DMS153 (cell line): ENCODE results near the gene AP3D1.
"Not testable (repeated sequence)": the region's sequence is repeated elsewhere in the genome, so short reads cannot be mapped to it uniquely, and the experiment has no call there.

Experiments
- DNase-seq: peaks from one replicate; lab custom pipeline; 2025; lab: John Stamatoyannopoulos, UW

Gene AP3D1

DNA sequence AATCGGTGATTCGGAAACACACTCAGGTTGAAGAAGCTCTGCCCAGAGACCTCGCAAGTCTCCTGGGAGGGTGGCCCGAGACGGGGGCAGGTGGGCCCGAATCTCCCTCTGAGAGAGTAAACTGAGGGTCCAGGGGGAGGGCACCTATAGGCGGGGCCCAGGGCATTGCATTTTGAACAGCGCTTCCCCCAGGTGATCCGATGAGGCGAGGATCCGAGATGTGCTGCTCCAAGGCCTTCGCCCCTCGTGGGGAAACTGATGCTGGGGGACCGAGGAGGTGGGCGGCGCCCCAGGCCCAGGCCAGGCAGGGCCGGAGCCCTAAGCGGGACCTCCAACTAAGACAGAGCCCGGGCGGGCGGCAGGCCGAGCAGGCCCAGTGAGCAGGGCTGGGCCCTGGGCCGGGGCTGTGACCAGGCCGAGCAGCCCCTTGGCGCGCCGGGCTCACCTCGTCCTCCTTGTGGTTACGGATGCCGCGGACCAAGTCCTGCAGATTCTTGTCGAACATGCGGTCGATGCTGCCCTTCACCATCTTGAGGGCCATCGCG lies 500 bp downstream of the AP3D1 start:
- no peak for DNase-seq

DNA sequence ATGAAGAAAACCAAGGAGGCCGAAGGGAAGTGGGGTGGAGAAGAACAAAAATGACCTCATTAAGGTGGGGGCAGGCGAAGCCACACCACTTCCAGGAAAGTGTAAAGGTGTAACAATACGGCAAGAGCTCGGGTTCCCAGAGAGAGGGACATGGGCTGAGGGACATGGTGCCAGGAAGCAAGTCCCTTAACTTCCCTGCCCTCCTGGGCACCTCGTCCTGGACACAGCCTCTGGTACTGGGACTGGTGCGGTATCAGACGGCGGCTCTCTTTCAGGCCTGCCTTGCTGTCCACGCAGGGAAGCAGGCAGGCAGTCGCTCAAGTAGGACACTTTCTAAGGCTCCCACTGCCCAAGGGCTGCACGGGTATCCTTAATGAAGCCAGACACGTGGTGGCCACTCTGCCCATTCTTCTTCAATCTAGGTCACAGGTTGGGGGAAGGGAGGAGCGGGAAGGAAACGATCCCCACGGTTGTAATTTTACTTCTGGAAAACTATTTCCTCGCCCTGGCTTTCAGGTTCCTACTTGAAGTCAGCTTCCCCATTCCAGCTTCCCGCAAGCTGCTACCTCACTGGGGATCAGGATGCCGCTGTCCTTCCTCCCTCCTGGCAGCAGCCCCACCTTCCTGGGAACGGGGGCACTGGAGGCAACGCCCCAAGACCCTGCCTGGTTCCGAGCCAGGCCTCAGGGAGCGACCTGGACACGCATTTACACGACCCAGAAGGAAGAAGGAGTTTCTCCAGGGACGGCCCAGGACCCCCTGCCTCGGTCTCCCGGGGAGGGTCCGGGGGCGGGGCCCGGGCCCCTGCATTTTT lies 1.2 kb downstream of the AP3D1 start:
- no peak for DNase-seq

DNA sequence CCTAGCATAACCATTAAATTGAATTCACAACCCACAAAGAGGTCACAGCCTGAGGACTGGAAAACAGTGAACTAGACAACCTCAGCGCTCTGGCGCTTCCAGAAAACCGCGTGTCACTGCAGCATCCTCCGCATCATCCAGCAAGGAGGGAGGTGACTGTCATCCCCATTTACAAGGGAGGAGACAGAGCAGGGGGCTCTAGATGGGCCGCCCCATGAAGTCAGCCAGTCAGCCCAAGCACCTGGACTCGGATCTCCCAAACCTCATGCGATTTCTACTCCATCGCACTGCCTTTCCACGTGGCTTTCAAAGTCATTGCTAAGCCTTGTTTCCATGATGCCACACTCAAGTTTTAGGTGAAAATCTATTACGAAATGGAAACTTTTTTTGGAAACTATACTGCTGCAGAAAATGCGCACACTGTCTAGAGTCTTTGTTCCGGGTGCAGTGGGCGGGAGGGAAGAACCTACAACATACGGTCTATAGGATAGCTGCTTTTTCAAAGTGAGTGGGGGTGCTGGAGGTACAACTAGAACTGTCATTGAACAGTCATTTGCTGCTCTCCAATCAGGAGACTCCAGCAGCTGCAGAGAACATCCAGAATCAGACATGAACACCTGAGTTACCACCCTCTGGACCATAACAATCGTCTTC lies 2.8 kb downstream of the AP3D1 start:
- no peak for DNase-seq

DNA sequence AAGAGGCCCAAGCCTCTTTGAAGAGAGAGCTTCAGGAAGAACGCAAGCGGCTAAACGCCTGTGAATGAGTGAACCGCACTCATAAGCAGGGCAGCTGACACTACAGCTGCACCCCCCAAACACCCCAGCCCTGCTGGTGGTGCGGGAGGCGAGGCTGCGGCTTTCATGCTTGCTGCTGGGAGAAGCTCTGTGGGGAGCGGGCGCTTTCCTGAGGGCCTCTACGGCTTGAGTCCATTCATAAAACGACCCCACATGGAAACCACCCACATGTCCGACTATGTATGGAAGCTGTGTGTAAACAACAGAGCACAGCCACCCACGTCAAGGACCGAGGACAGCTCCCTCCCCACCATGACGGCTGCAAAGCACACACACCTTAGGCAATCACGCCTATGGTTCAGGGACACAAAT lies 5.5 kb downstream of the AP3D1 start:
- no peak for DNase-seq

DNA sequence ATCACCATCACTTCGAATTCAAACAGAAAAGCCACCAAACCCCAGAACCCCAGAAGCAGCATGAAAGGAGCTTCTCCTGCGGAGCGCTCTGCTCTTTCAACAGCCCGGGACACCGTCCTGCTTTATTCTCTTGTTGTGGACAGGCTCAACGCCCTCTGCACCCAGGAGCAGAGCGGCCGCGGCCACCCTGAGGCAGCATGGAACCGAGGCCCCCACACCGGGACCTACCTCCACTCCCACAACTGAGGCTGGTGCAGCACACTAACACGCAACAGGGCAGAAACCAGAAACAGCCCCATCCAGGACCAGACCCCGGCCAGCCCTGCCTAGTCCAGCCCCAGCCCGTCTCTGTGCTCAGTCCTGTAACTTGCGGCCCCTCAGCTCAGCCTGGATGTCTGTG lies 7.2 kb downstream of the AP3D1 start:
- DNase-seq: no peak

DNA sequence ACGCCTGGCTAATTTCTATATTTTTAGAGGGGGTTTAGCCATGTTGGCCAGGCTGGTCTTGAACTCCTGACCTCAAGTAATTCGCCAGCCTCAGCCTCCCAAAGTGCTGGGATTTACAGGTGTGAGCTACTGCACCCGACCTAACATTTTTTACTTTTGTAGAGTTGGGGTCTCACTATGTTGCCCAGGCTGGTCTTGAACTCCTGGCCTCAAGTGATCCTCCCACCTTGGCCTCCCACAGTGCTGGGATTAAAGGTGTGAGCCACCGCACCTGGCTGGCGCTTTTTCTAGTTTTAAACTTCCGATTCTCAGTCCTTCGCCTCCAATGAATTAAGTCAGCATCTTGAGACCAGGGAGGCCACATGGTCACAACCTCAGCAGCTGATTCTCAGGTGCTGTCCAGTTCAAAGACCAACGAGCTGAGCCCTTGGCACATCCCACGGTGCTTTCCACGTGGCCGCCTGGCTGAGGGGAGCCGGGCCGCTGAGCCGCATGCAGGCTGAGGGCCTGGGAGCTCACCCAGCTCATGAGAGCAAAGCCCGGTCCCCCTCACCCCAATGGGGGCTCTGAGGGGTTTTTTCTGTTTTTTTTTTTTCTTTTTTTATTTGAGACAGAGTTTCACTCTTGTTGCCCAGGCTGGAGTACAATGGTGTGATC lies 9.1 kb downstream of the AP3D1 start:
- no peak for DNase-seq

DNA sequence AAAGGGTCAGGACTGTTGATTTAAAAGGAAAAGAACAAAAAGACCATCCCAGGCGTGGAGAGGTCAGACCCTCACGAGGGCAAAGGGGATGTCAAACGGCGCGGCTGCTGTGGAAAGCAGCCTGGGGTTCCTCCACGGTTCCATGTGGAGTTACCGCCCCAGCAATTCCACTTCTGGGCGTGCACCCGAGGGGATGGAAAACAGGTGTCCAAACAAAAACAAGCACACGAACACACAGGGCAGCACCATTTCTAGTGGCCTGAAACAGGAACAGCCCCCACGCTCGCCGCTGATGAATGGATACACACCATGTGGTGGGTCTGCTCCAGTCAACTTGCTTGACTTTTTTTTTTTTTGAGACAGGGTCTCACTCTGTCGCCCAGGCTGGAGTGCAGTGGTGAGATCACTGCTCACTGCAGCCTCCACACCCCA lies 11.2 kb downstream of the AP3D1 start:
- DNase-seq: no peak

DNA sequence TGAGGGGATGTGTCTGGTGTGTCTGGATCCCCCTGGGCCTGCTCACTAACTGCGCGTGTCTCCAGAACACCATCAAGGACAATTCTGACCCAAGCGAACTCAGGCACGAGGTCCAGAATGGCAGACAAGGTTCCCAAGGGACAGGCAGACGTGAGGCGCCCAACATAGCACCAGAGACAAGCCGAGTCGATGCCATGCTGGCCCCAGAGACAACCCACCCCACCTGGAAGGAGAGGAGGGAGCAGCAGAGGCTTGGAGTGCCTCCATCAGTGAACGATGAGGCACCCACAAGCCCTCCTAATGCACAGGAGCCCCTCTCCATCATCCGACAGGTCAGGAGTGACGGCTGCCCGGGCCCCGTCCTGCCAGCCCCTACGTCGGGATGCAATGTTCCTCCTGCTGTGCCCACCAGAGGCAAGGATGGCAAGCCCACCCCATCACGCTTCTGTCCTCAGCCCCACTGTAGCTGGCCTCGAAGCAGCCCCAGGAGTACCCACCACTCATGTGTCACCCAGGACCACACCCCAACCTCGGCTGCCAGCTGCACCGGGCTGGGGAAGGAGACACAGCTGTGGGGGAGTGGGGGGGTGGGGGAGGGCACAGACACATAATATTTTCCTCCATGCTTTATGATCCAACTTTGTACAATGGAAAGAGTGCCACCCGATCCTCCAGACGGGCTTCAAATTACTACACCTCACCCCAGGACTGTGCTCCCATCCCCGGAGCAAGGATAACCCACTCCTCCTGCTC lies 11.8 kb downstream of the AP3D1 start:
- no peak for DNase-seq

DNA sequence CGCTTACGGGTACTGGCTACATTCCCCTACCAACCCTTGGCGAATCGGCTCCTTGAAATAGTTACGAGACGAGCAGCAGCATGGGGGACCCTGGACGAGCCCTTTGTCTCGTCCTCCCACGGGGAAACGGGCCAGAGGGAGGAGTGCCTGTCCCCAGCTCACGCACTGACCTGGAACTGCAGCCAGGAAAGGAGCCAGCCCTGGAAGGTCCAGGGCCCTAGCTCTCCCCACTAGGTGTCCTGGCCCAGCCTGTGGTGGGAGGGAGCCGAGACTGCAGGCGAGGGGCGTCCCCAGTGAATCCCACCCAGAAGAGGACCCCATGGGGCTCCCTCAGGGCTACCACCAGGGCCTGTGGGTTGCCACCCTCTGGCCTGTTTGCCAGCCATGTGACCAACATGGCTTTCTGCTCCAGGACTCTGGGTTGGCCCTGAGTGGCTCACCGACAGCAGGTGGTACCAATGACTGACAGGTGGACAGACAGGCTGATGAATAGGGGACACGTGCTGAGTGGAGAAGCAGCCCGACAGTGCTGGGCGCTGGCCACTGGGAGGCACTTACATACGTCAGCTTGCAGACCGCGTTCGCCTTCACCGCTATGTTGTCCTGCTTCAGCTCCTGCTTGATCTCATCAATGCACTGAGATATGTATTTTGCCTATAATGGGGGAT lies 13.2 kb downstream of the AP3D1 start:
- DNase-seq: no peak

DNA sequence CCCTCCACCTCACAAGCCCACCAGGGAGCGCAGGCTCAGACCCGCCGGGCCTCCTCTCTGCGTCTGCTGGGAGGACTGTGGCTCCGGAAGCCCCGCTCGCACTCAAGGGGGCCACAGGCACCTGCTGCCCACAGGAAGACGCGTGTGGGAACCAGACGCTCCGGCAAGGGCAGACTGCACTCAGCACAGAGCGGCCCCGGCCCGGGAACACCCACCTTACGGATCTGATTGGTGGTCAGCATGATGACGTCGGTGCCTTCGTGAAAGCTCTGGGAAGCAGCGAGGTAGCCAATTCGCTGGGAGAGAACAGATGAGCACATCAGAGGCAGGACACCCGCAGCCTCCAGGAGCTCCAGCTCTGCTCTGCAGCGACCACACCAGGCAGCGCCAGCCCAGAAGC lies 14.6 kb downstream of the AP3D1 start:
- no peak for DNase-seq

DNA sequence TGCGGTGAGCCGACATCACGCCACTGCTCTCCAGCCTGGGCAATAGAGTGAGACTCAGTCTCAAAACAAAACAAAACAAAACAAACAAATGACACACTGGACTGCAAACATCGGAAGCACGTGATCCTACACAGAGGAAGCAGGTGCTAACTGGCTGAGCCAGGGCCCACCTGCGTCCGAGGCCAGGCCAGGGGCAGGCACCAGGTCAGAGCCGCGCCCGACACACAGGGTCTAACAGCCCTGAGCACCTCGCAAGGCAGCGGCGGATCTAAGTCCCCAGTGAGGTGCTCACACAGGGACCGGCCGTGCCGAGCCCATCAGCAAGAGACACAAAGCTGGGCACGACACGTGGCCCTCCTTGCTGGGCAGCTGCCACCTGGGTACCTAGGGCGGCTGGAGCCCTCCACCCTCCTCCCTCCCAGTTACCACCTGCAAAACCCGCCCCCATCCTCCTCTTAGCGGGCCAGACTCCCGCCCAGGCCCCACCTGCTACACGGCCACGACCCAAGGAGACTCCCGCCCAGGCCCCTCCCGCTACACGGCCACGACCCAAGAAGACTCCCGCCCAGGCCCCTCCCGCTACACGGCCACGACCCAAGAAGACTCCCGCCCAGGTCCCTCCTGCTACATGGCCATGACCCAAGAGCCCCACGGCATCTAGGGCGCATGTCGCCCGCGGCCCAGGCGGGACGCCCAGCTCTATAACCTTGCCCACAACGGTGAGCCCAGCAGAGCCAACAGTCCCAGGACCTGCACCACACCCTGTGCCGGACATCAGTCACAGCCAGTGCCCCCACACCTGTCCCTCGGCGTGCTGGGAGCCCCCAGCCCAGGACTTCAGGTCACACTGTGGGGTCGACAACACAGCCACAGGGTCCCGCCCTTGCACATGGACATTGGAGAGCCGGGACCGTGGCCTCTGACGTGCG lies 15.6 kb downstream of the AP3D1 start:
- no peak for DNase-seq

DNA sequence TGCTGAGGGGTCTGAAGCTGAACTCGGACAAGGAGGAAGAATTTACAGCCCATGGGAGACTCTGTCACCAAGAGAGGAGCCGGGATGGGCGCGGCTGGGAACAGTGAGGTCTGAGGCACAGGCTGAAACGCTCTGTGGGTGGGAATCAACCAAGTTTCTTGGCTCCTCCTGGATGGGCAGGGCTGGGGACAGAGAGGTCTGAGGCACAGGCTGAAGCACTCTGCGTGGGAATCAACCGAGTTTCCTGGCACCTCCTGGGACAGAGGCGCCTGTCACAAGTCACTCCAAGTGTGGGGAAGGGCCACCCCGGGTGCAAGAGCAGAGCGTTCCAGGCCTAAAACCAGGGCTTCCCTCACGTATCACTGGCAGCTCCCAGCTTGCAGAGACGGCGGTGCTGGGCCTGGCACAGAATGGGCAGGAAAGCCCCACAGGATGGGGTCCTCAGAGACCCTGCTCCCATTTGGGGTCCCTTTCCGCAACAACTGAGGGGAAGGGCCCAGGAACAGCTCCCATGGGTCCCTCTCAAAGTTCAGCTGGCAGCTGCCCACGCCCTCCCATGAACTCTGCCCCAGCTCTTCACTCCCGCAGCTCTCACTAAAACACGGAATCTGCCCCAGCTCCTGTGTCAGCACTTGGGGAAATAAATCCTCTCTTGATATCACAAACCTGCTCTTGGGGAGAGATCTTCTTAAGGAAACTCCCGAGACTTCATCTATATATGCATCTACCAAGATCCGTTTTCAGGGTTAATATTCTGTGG lies 18.5 kb downstream of the AP3D1 start:
- DNase-seq: no peak

DNA sequence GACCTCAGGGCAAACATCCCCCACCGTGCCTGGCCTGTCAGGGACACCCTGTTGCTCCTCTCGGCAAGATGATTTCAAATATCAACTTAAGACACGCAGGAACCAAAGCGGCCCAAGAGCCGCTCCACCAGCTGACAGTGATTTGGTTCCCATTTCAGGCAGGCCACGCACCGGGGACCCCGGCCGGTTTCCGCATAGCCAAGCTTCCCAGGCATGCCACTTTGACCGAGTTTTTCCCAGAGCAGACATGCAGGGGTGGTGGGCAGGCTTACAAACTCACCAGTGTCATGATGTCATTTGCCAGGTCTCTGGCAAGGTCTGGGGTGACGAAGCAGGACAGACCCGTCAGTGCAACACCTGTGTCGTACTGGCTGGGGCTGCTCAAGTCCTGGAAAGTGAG lies 19.2 kb downstream of the AP3D1 start:
- no peak for DNase-seq

DNA sequence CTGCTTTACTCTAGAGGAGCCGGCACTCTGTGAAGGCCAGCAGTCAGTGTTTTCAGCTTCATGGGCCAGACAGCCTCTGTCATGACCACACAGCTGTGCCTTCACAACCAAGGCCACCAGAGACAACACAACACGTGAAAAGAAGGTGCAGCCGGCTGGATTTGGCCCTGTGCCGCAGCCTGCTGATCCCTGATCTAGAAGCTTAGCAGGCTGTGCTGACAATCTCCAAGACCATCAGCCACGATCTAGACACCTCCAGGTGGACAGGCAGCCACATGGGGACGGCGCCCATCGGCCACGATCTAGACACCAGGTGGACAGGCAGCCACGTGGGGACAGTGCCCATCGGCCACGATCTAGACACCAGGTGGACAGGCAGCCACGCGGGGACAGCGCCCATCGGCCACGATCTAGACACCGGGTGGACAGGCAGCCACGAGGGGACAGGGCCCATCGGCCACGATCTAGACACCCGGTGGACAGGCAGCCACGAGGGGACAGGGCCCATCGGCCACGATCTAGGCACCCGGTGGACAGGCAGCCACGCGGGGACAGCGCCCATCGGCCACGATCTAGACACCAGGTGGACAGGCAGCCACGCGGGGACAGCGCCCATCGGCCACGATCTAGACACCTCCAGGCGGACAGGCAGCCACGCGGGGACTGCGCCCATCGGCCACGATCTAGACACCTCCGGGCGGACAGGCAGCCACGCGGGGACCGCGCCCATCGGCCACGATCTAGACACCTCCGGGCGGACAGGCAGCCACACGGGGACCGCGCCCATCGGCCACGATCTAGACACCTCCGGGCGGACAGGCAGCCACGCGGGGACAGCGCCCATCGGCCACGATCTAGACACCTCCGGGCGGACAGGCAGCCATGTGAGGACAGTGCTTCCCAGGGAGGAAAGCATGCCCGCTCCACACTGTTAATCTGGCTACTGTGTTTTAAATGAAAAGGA lies 20.1 kb downstream of the AP3D1 start:
- not testable (repeated sequence) for DNase-seq

DNA sequence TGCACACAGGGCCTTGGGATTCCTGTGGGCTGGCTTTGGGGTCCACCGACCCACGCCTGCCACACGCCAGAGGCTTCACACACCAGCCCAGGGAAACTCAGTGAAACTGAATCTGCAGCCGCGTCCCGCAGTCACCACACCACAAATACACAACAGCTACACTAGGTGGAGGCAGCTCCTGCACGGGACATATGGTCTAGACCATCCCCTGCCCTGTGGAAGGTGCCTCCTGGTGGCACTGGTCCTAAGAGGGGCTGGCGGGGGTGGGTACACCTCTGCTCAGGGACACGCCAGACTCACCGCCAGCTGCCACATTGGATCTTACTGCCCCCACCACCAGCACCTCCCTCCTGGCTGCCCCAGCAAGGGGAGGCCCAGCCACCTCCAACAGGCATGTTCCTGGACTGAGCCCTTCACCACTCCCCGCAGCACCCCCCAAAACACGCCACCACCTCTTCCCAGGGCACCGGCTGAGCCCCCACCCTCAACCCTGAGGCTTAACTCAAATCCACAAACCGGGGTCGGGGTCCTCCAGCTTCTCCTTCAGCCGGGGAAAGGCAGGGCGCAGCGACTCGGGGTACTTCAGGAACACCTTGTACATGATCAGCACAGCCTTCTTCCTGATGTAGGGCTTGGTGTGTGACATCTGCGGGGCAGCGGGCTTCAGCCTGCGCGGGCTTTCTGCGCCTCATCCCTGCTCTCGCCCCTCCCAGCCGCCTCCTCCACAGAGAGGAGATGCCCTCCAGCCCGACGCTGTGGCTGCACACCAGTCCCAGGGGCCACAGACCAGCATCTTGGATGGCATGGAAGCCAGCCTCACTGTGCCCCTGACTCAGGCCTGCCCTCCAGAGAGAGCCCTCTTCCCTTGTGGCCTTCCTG lies 21.2 kb downstream of the AP3D1 start:
- no peak for DNase-seq

DNA sequence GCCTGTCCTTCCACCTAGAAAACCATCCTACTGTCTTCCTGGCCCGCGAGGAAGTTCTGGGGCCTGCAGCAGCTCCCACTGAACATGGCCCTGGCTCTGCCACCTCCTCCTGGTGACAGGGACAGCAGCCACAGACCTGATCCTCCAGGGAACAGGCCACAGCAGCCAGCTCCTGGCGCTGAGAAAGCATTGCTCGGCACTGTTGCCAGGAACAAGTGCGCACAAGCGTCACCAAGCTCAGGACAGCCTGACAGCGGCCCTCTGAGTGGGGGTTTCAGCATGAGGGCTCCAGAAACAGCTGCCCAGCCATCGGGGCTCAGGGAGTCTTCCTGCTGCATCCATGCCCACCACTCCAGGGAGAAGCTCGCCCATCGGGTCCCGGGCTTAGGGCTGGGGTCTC lies 21.9 kb downstream of the AP3D1 start:
- DNase-seq: no peak

DNA sequence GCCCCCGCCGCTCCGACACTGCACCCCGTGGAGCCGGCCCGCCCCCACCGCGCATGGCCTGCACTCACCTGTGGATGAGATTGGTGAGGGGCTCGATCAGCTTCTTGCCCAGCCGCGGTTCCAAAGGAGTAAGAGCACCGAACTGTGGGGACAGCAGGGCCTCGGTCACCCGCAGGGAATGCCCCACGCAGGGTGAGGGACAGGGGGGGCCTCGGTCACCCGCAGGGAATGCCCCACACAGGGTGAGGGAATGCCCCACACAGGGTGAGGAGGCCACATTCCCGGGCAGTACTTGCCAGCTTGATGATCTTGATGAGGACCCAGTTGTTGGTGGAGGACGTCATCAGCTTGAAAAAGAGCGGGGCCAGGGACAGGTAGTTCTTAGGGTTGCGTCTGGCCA lies 22.3 kb downstream of the AP3D1 start:
- no peak for DNase-seq

DNA sequence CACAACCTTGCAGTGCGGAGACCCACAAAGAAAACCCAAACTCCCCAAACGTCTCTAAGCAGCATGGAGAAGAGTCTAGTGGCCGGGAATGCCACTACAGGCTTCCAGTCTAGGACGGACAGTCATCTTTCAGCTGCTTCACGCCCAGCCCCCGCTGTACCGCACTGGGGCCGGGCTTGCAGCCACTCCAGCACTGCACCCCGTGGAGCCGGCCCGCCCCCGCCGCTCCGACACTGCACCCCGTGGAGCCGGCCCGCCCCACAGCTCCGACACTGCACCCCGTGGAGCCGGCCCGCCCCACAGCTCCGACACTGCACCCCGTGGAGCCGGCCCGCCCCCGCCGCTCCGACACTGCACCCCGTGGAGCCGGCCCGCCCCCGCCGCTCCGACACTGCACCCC lies 23.1 kb downstream of the AP3D1 start:
- DNase-seq: not testable (repeated sequence)
